Natural killer cell treated with Interleukin-12 subunit alpha and Interleukin-12 subunit beta and Interleukin-15 and Interleukin-18, amount 100 ng/mL, for 72 hours (primary cell): ENCODE results near the gene C2orf68. TPM values are rescaled to one million over a fixed set of nuclear protein-coding genes. Genes with fewer than 3 reads are reported as not detected.

Experiments
- total RNA-seq, 2 donors: library from RNA; stranded (reverse); gene quantifications; one replicate each; pipeline ENCODE4 v1.2.3, GENCODE V29; 2022

Gene C2orf68
- total RNA-seq, 2 donors from 2014 or later = 29.1 to 29.2 TPM

Other genes starting within 250 kb of the C2orf68 start
- 10 to 100 TPM in 1 of 2 donors, 1 to 10 TPM in 1; 8.4 to 12.9 TPM for gene CAPG, start 201.7 kb downstream of the C2orf68 start, total RNA-seq
- gene SH2D6, start 193.4 kb downstream of the C2orf68 start, total RNA-seq = under 1 TPM; 0.24 to 0.81 TPM
- 100 to 1,000 TPM; 246 to 503 TPM for gene MAT2A, start 72.9 kb downstream of the C2orf68 start, total RNA-seq
- 10 to 100 TPM; 24.9 to 37.1 TPM for gene GGCX, start 50.6 kb downstream of the C2orf68 start, total RNA-seq
- 100 to 1,000 TPM in 1 of 2 donors, 10 to 100 TPM in 1; 83.2 to 160 TPM for gene VAMP8, start 34.5 kb downstream of the C2orf68 start, total RNA-seq
- 10 to 100 TPM; 30.5 to 50.7 TPM for gene VAMP5, start 27.6 kb downstream of the C2orf68 start, total RNA-seq
- gene RNF181, start 16.3 kb downstream of the C2orf68 start, total RNA-seq = 100 to 1,000 TPM; 116 to 149 TPM
- 1 to 10 TPM; 4.7 to 6.4 TPM for gene TMEM150A, start 9.4 kb downstream of the C2orf68 start, total RNA-seq
- 100 to 1,000 TPM in 1 of 2 donors, 10 to 100 TPM in 1; 72.9 to 107 TPM for gene USP39, start 4.1 kb upstream of the C2orf68 start, total RNA-seq
- not detected for gene SFTPB, start 56.1 kb upstream of the C2orf68 start, total RNA-seq
- gene GNLY, start 82.3 kb upstream of the C2orf68 start, total RNA-seq = 100 to 1,000 TPM; 599 to 903 TPM
- not detected for gene ATOH8, start 141.9 kb upstream of the C2orf68 start, total RNA-seq